ENCODE results near the gene YJEFN3.

The YJEFN3 gene

GRCh38 chr19:19579533-19580361 lies 51.0 kb downstream of the YJEFN3 start:
- TF ChIP-seq TAF1 (IDR thresholded peaks at IDR 0.05; ENCODE audit: borderline replicate concordance, insufficient read depth, low read length) (no peak), SIN3A (IDR thresholded peaks at IDR 0.05; ENCODE audit: borderline replicate concordance, insufficient read depth, low read length) (no peak), FOXP2 (optimal IDR thresholded peaks at IDR 0.05; ENCODE audit: borderline replicate concordance, extremely low read depth, extremely low read length, insufficient read depth) (no peak)

GRCh38 chr19:19580418-19580817 lies 51.7 kb downstream of the YJEFN3 start:
- TF ChIP-seq SIN3A (IDR thresholded peaks at IDR 0.05; ENCODE audit: borderline replicate concordance, insufficient read depth, low read length) (no peak), FOXP2 (optimal IDR thresholded peaks at IDR 0.05; ENCODE audit: borderline replicate concordance, extremely low read depth, extremely low read length, insufficient read depth) (no peak), TAF1 (IDR thresholded peaks at IDR 0.05; ENCODE audit: borderline replicate concordance, insufficient read depth, low read length) (no peak), REST (IDR thresholded peaks at IDR 0.05; ENCODE audit: insufficient read depth in 1 of 2, low read depth in 2 of 2, low read length in 2 of 2) (no peak), POLR2AphosphoS5 (IDR thresholded peaks at IDR 0.05; ENCODE audit: low read depth, low read length) (no peak)

- TF ChIP-seq SIN3A (IDR thresholded peaks at IDR 0.05; ENCODE audit: borderline replicate concordance, insufficient read depth, low read length) = no peak
- no peak for TF ChIP-seq POLR2AphosphoS5 (IDR thresholded peaks at IDR 0.05; ENCODE audit: low read depth, low read length)
- no peak for TF ChIP-seq REST (IDR thresholded peaks at IDR 0.05; ENCODE audit: insufficient read depth in 1 of 2, low read depth in 2 of 2, low read length in 2 of 2)
- TF ChIP-seq FOXP2 (optimal IDR thresholded peaks at IDR 0.05; ENCODE audit: borderline replicate concordance, extremely low read depth, extremely low read length, insufficient read depth) = no peak
- TF ChIP-seq TAF1 (IDR thresholded peaks at IDR 0.05; ENCODE audit: borderline replicate concordance, insufficient read depth, low read length) = no peak
Measured at GRCh38 chr19:19581391-19581790, 52.7 kb downstream of the YJEFN3 start.

- TF ChIP-seq SIN3A (IDR thresholded peaks at IDR 0.05; ENCODE audit: borderline replicate concordance, insufficient read depth, low read length) (no peak), POLR2AphosphoS5 (IDR thresholded peaks at IDR 0.05; ENCODE audit: low read depth, low read length) (no peak), TAF1 (IDR thresholded peaks at IDR 0.05; ENCODE audit: borderline replicate concordance, insufficient read depth, low read length) (no peak)
Measured at GRCh38 chr19:19582471-19582870, 53.8 kb downstream of the YJEFN3 start.

GRCh38 chr19:19584356-19584755 lies 55.6 kb downstream of the YJEFN3 start:
- no peak for TF ChIP-seq FOXP2 (optimal IDR thresholded peaks at IDR 0.05; ENCODE audit: borderline replicate concordance, extremely low read depth, extremely low read length, insufficient read depth)
- no peak for TF ChIP-seq REST (IDR thresholded peaks at IDR 0.05; ENCODE audit: insufficient read depth in 1 of 2, low read depth in 2 of 2, low read length in 2 of 2)
- no peak for TF ChIP-seq TAF1 (IDR thresholded peaks at IDR 0.05; ENCODE audit: borderline replicate concordance, insufficient read depth, low read length)
- no peak for TF ChIP-seq POLR2AphosphoS5 (IDR thresholded peaks at IDR 0.05; ENCODE audit: low read depth, low read length)
- no peak for TF ChIP-seq SIN3A (IDR thresholded peaks at IDR 0.05; ENCODE audit: borderline replicate concordance, insufficient read depth, low read length)

Data from PFSK-1 (cell line).